HUES48 (cell line): Measurements from ENCODE around the gene PLCB1.
"Not testable (repeated sequence)": the region's sequence is repeated elsewhere in the genome, so short reads cannot be mapped to it uniquely, and the experiment has no call there.

Experiments used
- H3K27ac ChIP-seq: one replicate; pipeline ENCODE4 v1.7.0; 2013; ENCODE audit warnings: low read depth, low read length, inconsistent platforms
- H3K27me3 ChIP-seq: 2 replicates; pipeline ENCODE4 v1.6.1; 2013; ENCODE audit warnings: mild to moderate bottlenecking, low read length; ENCODE audit not compliant: control insufficient read depth, insufficient read depth
- H3K36me3 ChIP-seq: 2 replicates; pipeline ENCODE4 v1.6.1; 2013; ENCODE audit warnings: low read length; ENCODE audit not compliant: control insufficient read depth, insufficient read depth
- H3K4me1 ChIP-seq: 2 replicates; pipeline ENCODE4 v1.6.1; 2013; ENCODE audit warnings: mild to moderate bottlenecking, low read length; ENCODE audit not compliant: control insufficient read depth, insufficient read depth
- H3K4me3 ChIP-seq: 2 replicates; pipeline ENCODE4 v1.5.1; 2013; ENCODE audit warnings: mild to moderate bottlenecking, low read depth, low read length
- H3K9ac ChIP-seq: 2 replicates; pipeline ENCODE4 v1.6.1; 2013; ENCODE audit warnings: mild to moderate bottlenecking, low read depth, low read length, moderate library complexity
- H3K9me3 ChIP-seq: 2 replicates; pipeline ENCODE4 v1.6.1; 2013; ENCODE audit warnings: low read length; ENCODE audit not compliant: control insufficient read depth, insufficient read depth

Gene PLCB1

GRCh38 chr20:8579035-8579434 is 447.0 kb downstream of the PLCB1 start:
- Histone ChIP-seq H3K4me1 (peaks cover 14% of the 10 kb centered on the region; the same call in 1 of the 2 replicates), H3K4me3 (no peak overlapping the region), H3K36me3 (no peaks in the 10 kb centered on the region), H3K27me3 (no peaks in the 10 kb centered on the region), H3K9ac (no peak overlapping the region), H3K27ac (no peak overlapping the region), H3K9me3 (no peaks in the 10 kb centered on the region)

GRCh38 chr20:8581446-8582183 is 449.5 kb downstream of the PLCB1 start:
- Histone ChIP-seq H3K9ac (no peak overlapping the region), H3K27ac (no peak overlapping the region), H3K4me1 (peaks cover 6% of the 10 kb centered on the region; the same call in 1 of the 2 replicates), H3K9me3 (no peaks in the 10 kb centered on the region), H3K4me3 (no peak overlapping the region), H3K27me3 (no peaks in the 10 kb centered on the region), H3K36me3 (no peaks in the 10 kb centered on the region)

GRCh38 chr20:8583012-8583565 is 451.0 kb downstream of the PLCB1 start:
- Histone ChIP-seq H3K27ac (no peak overlapping the region), H3K4me3 (no peak overlapping the region), H3K9ac (no peak overlapping the region), H3K4me1 (peaks cover 6% of the 10 kb centered on the region; the same call in 1 of the 2 replicates), H3K9me3 (no peaks in the 10 kb centered on the region), H3K36me3 (no peaks in the 10 kb centered on the region), H3K27me3 (no peaks in the 10 kb centered on the region)

DNA sequence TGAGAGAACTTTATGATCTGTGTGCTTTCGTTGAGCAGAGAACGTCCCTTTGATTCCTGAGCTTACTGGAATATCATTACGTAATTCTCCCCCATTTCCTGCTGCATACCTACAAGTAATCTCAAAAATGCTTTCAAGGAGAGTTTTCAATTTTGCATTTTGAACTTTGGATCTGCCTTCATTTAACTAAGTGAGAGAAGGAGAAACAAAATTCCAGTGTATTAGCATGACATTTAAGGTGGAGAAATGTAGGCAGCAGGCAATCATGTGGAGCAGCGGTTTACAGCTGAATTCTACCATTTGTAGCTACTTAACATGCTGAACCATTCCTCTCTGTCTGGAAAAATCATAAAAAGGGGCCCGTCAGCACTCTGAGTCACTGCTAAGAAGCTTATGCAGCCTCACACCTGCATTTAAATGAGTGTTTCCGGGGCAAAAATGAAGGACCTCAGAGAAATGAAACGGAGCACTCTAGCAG is 451.5 kb downstream of the PLCB1 start:
- Histone ChIP-seq H3K4me3 (no peak overlapping the region), H3K9ac (no peak overlapping the region), H3K27me3 (no peaks in the 10 kb centered on the region), H3K9me3 (no peaks in the 10 kb centered on the region), H3K4me1 (peaks cover 6% of the 10 kb centered on the region; the same call in 1 of the 2 replicates), H3K27ac (no peak overlapping the region), H3K36me3 (no peaks in the 10 kb centered on the region)

DNA sequence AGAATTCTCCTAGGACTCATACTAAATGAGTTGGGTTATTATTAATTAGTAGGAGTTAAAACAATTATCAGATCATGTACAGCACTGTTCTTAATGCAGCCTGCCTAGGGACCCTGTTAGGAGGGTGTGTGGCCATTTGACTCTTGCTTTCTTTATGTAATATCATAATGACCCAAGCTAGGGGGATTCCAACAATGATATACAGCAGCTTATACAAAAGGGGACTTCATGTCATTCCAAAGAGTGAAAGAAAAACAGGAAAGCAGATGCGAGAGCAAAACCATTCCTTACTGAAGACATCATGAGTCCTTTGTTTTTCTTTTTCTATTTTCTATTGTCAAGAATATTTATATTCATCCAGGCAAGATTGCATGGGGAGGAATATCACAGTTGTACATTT is 455.2 kb downstream of the PLCB1 start:
- Histone ChIP-seq H3K9me3 (no peaks in the 10 kb centered on the region), H3K4me1 (peaks cover 6% of the 10 kb centered on the region; the same call in 1 of the 2 replicates), H3K27ac (no peak overlapping the region), H3K36me3 (no peaks in the 10 kb centered on the region), H3K4me3 (no peak overlapping the region), H3K9ac (no peak overlapping the region), H3K27me3 (no peaks in the 10 kb centered on the region)

DNA sequence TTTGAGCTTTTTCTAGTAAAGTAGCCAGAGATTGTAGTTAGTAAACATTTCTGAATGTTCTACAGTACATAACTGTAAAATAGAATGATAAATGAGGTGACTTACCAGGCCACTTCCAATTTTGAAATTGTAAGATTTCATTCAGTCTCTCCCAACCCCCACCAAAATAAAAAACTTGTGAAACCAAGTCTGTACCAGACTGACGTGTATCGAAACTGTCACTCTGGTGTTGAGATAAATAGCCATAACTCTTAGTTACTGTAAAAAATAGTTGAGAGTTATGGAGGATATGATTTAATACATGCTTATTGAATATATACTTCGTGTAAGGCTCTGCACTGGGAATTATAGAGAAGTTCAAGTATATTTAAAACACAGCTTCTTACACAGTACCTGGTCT is 455.7 kb downstream of the PLCB1 start:
- H3K4me3 ChIP-seq = no peak overlapping the region
- H3K27ac ChIP-seq = no peak overlapping the region
- H3K4me1 ChIP-seq = peaks cover 6% of the 10 kb centered on the region; the same call in 1 of the 2 replicates
- no peaks in the 10 kb centered on the region for H3K9me3 ChIP-seq
- H3K27me3 ChIP-seq = no peaks in the 10 kb centered on the region
- H3K36me3 ChIP-seq = no peaks in the 10 kb centered on the region
- no peak overlapping the region for H3K9ac ChIP-seq

DNA sequence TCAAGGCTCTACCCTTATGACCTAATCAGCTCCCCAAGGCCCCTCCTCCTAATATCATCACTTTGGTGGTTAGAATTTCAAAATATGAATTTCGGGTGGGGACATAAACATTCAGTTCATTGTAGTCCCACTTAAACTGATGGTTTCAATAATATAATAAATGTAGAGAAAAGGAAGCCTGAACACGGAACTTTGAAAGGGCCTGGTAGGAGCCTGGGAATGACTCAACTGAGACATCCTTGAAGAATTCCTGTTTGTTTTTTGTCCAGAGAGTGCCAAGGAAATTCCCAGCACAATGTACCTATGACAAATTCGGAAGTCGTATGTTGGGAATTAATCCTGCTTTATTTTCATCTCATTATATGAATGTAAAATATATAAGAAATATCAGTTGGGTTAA is 457.9 kb downstream of the PLCB1 start:
- no peaks in the 10 kb centered on the region for H3K9me3 ChIP-seq
- H3K4me3 ChIP-seq = no peak overlapping the region
- no peaks in the 10 kb centered on the region for H3K27me3 ChIP-seq
- no peak overlapping the region for H3K9ac ChIP-seq
- no peak overlapping the region for H3K27ac ChIP-seq
- no peaks in the 10 kb centered on the region for H3K4me1 ChIP-seq
- no peaks in the 10 kb centered on the region for H3K36me3 ChIP-seq

- H3K27me3 ChIP-seq, H3K9me3 ChIP-seq, H3K4me1 ChIP-seq, H3K9ac ChIP-seq, H3K36me3 ChIP-seq, H3K27ac ChIP-seq: not testable (repeated sequence)
- peak overlapping the region; percentile 39; the same call in 1 of the 2 replicates for H3K4me3 ChIP-seq
Measured at GRCh38 chr20:8600910-8601541, 469.0 kb downstream of the PLCB1 start.

DNA sequence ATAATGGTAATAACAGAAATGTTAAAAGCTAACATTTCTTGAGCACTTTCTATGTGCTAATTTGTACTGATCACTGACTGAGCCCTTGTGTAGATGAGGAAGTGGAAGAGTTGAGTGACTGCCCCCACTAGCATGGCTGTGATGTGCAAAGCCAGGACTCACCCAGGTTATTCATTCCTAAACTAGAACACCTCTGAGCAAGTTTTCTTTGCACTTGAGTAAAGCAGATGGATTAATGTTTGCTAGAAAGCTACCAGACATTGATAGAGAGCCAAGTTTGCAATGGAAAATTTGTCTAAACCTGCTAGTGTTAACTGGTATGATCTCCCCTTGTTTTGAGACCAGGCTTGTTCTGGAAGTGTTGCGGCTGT is 469.5 kb downstream of the PLCB1 start:
- Histone ChIP-seq H3K27me3 (no peaks in the 10 kb centered on the region), H3K27ac (no peak overlapping the region), H3K36me3 (no peaks in the 10 kb centered on the region), H3K9ac (no peak overlapping the region), H3K4me1 (no peaks in the 10 kb centered on the region), H3K9me3 (no peaks in the 10 kb centered on the region), H3K4me3 (no peak overlapping the region)

GRCh38 chr20:8602389-8603116 is 470.5 kb downstream of the PLCB1 start:
- H3K9ac ChIP-seq = no peak overlapping the region
- H3K27ac ChIP-seq = no peak overlapping the region

More at GRCh38 chr20:8602389-8603116, 470.5 kb downstream of the PLCB1 start:
- H3K36me3 ChIP-seq = no peaks in the 10 kb centered on the region
- no peaks in the 10 kb centered on the region for H3K4me1 ChIP-seq
- no peaks in the 10 kb centered on the region for H3K27me3 ChIP-seq
- no peak overlapping the region for H3K4me3 ChIP-seq
- H3K9me3 ChIP-seq = no peaks in the 10 kb centered on the region
